Neuronal stem cell (in vitro differentiated cells): ENCODE data around the gene WWOX.

ENCODE experiments used
- DNase-seq: peaks from one replicate; pipeline ENCODE4 v3.0.0-alpha.2; 2013; ENCODE audit warnings: low spot score
- H2AFZ ChIP-seq: one replicate; pipeline ENCODE4 v1.6.1; 2013; ENCODE audit warnings: mild to moderate bottlenecking, low read length, inconsistent platforms
- H2AK5ac ChIP-seq: 2 replicates; pipeline ENCODE4 v1.6.1; 2013; ENCODE audit warnings: low read depth, mild to moderate bottlenecking, inconsistent platforms, low read length, moderate library complexity, mixed read lengths
- H2BK120ac ChIP-seq: 2 replicates; pipeline ENCODE4 v1.6.1; 2013; ENCODE audit warnings: low read depth, mild to moderate bottlenecking, inconsistent platforms, low read length, moderate library complexity, mixed read lengths
- H2BK12ac ChIP-seq: one replicate; pipeline ENCODE4 v1.6.1; 2013; ENCODE audit warnings: low read length, inconsistent platforms
- H2BK15ac ChIP-seq: 2 replicates; pipeline ENCODE4 v1.6.1; 2013; ENCODE audit warnings: mild to moderate bottlenecking, low read length, inconsistent platforms, mixed read lengths
- H2BK5ac ChIP-seq: one replicate; pipeline ENCODE4 v1.6.1; 2013; ENCODE audit warnings: inconsistent platforms, mild to moderate bottlenecking, low read length, moderate library complexity
- H3K14ac ChIP-seq: one replicate; pipeline ENCODE4 v1.6.1; 2013; ENCODE audit warnings: low read length, inconsistent platforms
- H3K18ac ChIP-seq: 2 replicates; pipeline ENCODE4 v1.6.1; 2013; ENCODE audit warnings: low read length, inconsistent platforms
- H3K23ac ChIP-seq: 2 replicates; pipeline ENCODE4 v1.6.1; 2013; ENCODE audit warnings: low read depth, mild to moderate bottlenecking, mixed read lengths, low read length, inconsistent platforms; ENCODE audit not compliant: poor library complexity
- H3K27ac ChIP-seq: replicated peaks from 3 replicates; pipeline ENCODE4 v1.5.1; 2013; ENCODE audit warnings: low read length, inconsistent platforms
- H3K27me3 ChIP-seq, 3 experiments: 2 replicates each; pipeline ENCODE4 v1.6.1; 2013; ENCODE audit warnings: low read length in 3 of 3, mild to moderate bottlenecking in 2 of 3, inconsistent platforms in 1 of 3, low read depth in 1 of 3, mixed read lengths in 1 of 3, moderate library complexity in 1 of 3; ENCODE audit not compliant: control insufficient read depth in 3 of 3, insufficient read depth in 3 of 3
- H3K36me3 ChIP-seq, 2 donors: replicated peaks in 1 of 2; 2 replicates each; pipeline ENCODE4 v1.6.1; 2013; ENCODE audit warnings: low read length in 2 of 2; ENCODE audit not compliant: control insufficient read depth in 2 of 2, insufficient read depth in 2 of 2
- H3K4ac ChIP-seq: 2 replicates; pipeline ENCODE4 v1.6.1; 2013; ENCODE audit warnings: inconsistent platforms, mild to moderate bottlenecking, low read length, moderate library complexity
- H3K4me1 ChIP-seq, 2 donors: 1 replicate in 1 of 2; 2 replicates in 1 of 2; pipeline ENCODE4 v1.6.1; 2013; ENCODE audit warnings: low read length in 2 of 2, low read depth in 1 of 2; ENCODE audit not compliant: control insufficient read depth in 2 of 2, insufficient read depth in 1 of 2
- H3K4me2 ChIP-seq: one replicate; pipeline ENCODE4 v1.6.1; 2013; ENCODE audit warnings: mild to moderate bottlenecking, low read length, inconsistent platforms; ENCODE audit not compliant: insufficient read depth, poor library complexity, severe bottlenecking
- H3K4me3 ChIP-seq, 2 donors: 2 replicates each; pipeline ENCODE4 v1.5.1; 2013; ENCODE audit warnings: low read length in 2 of 2, mild to moderate bottlenecking in 2 of 2, inconsistent platforms in 1 of 2, moderate library complexity in 1 of 2
- H3K79me1 ChIP-seq: one replicate; pipeline ENCODE4 v1.6.1; 2013; ENCODE audit warnings: low read depth, mild to moderate bottlenecking, inconsistent platforms, low read length, moderate library complexity
- H3K9ac ChIP-seq: one replicate; pipeline ENCODE4 v1.6.1; 2013; ENCODE audit warnings: mild to moderate bottlenecking, low read depth, low read length, inconsistent platforms; ENCODE audit not compliant: poor library complexity
- H3K9me3 ChIP-seq, 2 donors: replicated peaks in 1 of 2; 2 replicates each; pipeline versions ENCODE3 to v1.6.1; 2013; ENCODE audit warnings: low read length in 2 of 2, mild to moderate bottlenecking in 2 of 2, inconsistent platforms in 1 of 2, low read depth in 1 of 2, mixed read lengths in 1 of 2, moderate library complexity in 1 of 2; ENCODE audit not compliant: control insufficient read depth in 2 of 2, insufficient read depth in 1 of 2
- H4K8ac ChIP-seq: one replicate; pipeline ENCODE4 v1.6.1; 2013; ENCODE audit warnings: low read depth, mild to moderate bottlenecking, inconsistent platforms, low read length, moderate library complexity
- H4K91ac ChIP-seq: one replicate; pipeline ENCODE4 v1.6.1; 2013; ENCODE audit warnings: low read length, low read depth, mild to moderate bottlenecking, inconsistent platforms; ENCODE audit not compliant: poor library complexity
- WGBS, 2 donors: extraction: QIAGEN DNeasy Blood & Tissue Kit; methylation state at CpG; one replicate each; pipeline ENCODE4 v1.1.7; 2013; ENCODE audit warnings: missing lambda C conversion rate in 2 of 2, mixed read lengths in 1 of 2; ENCODE audit not compliant: insufficient read length in 2 of 2, insufficient replicate concordance in 1 of 2; ENCODE audit errors: extremely low coverage in 2 of 2; 5-methylcytosine and 5-hydroxymethylcytosine counted together

WWOX gene

DNA sequence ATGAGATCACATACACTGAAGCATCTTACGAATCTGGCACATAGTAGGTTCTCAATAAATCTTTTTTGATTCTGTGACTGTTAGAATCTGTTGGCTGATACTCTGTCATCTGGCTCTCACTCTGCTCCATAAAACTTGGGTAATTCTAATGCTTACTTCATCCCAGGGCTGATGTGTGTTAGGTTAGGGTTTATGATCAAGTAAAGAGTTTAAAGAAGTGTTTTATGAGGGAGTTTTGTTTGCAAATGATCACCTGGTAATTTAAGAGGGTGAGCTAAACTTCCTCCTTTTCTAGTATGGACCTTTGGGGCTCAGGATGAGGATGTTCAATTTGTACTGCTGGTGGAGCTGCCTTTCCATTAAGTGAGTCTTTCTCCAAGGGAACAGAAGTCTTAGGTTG, 364.1 kb downstream of the WWOX start:
- Histone ChIP-seq H2AK5ac (no peak overlapping the region), H2BK5ac (no peak overlapping the region), H2BK120ac (no peak overlapping the region), H3K36me3 (no peaks in the 10 kb centered on the region), H3K14ac (no peak overlapping the region), H3K27ac (no peak overlapping the region), H3K9ac (no peak overlapping the region), H3K9me3 (peaks cover 0 to 11% of the 10 kb centered on the region in 2 donors), H3K23ac (no peak overlapping the region), H3K27me3 (peaks cover 0 to 37% (median 0%) of the 10 kb centered on the region in 3 experiments), H3K18ac (no peak overlapping the region), H3K4me3 (no peak overlapping the region), H2AFZ (no peak overlapping the region), H3K4me1 (peaks cover 7 to 15% of the 10 kb centered on the region in 2 donors), H2BK12ac (no peak overlapping the region), H3K4me2 (no peak overlapping the region), H3K4ac (no peak overlapping the region), H3K79me1 (no peaks in the 10 kb centered on the region), H4K8ac (no peak overlapping the region), H4K91ac (no peak overlapping the region), H2BK15ac (no peak overlapping the region)
- DNase-seq: no peak
- WGBS, 2 donors: no CpG with 5 or more reads among the region's 1 CpG

DNA sequence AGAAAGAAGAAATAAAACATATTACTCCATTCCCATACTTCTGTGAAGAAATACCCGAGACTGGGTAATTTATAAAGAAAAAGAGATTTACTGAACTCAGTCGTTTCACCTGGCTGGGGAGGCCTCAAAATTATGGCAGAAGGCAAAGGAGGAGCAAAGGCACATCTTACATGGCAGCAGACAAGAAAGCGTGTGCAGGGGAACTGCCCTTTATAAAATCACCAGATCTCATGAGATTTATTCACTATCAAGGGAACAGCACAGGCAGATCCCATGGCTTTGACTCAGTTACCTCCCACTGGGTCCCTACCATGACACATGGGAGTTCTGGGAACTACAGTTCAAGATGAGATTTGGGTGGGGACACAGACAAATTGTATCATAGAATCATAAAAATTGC, 365.4 kb downstream of the WWOX start:
- Histone ChIP-seq H4K91ac (no peak overlapping the region), H3K27me3 (peaks cover 0 to 37% (median 0%) of the 10 kb centered on the region in 3 experiments), H2BK120ac (no peak overlapping the region), H2AK5ac (no peak overlapping the region), H3K79me1 (no peaks in the 10 kb centered on the region), H3K4me1 (peaks cover 7 to 15% of the 10 kb centered on the region in 2 donors), H2BK12ac (no peak overlapping the region), H3K18ac (no peak overlapping the region), H3K14ac (no peak overlapping the region), H4K8ac (no peak overlapping the region), H3K4ac (no peak overlapping the region), H3K27ac (no peak overlapping the region), H2BK5ac (no peak overlapping the region), H2AFZ (no peak overlapping the region), H3K4me2 (no peak overlapping the region), H3K9ac (no peak overlapping the region), H2BK15ac (no peak overlapping the region), H3K9me3 (peaks cover 0 to 11% of the 10 kb centered on the region in 2 donors), H3K4me3 (no peak overlapping the region), H3K23ac (no peak overlapping the region), H3K36me3 (no peaks in the 10 kb centered on the region)
- WGBS, 2 donors: no CpG with 5 or more reads among the region's 3 CpGs
- DNase-seq: no peak

DNA sequence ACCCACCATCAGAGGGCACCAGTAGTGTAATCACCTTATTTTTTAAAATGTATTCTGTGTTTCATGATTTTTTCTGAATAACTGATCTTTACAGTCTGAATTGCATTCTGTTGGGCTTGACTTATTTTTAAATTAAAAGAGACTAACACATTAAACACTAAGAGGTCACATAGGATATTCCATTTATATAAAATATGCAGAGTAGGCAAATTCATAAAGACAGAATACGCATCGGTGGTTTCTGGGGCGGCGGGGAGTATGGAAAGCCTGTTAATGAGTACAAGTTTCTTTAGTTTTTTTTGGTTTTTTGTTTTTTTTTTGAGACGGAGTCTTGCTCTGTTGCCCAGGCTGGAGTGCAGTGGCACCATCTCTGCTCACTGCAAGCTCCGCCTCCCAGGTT, 366.3 kb downstream of the WWOX start:
- Histone ChIP-seq H4K91ac (no peak overlapping the region), H2AFZ (no peak overlapping the region), H3K14ac (no peak overlapping the region), H3K9ac (no peak overlapping the region), H3K4ac (no peak overlapping the region), H2BK12ac (no peak overlapping the region), H3K18ac (no peak overlapping the region), H3K36me3 (no peaks in the 10 kb centered on the region), H3K9me3 (peaks cover 0 to 11% of the 10 kb centered on the region in 2 donors), H2BK5ac (no peak overlapping the region), H2BK120ac (no peak overlapping the region), H4K8ac (no peak overlapping the region), H3K4me1 (peaks cover 7 to 15% of the 10 kb centered on the region in 2 donors), H3K79me1 (no peaks in the 10 kb centered on the region), H3K27ac (no peak overlapping the region), H2AK5ac (no peak overlapping the region), H2BK15ac (no peak overlapping the region), H3K27me3 (peaks cover 0 to 30% (median 0%) of the 10 kb centered on the region in 3 experiments), H3K4me2 (no peak overlapping the region), H3K4me3 (no peak overlapping the region), H3K23ac (no peak overlapping the region)
- no peak for DNase-seq
- WGBS, 2 donors: no CpG with 5 or more reads among the region's 6 CpGs

DNA sequence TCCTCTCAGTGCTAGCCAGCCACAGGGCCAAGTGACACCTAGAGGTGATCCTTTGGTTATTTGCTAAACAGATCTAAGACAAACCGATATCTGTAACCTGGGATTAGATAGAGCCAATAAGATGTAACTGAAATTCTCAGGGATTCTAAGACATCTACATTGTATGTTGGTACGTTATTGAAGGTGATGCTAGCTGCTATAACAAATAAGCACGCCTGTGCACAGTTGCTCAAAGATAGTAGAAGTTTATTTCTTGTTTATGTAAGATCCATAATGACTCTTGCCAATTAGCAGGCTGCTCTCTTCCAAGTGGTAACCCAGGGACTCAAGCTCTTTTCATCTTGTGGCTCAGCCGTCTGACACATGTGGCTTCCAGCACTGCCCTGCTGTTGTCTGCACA, 370.3 kb downstream of the WWOX start:
- Histone ChIP-seq H3K18ac (no peak overlapping the region), H4K91ac (no peak overlapping the region), H2BK5ac (no peak overlapping the region), H2BK12ac (no peak overlapping the region), H3K23ac (no peak overlapping the region), H2AK5ac (no peak overlapping the region), H3K4me3 (no peak overlapping the region), H3K79me1 (no peaks in the 10 kb centered on the region), H2BK120ac (no peak overlapping the region), H3K36me3 (no peaks in the 10 kb centered on the region), H4K8ac (no peak overlapping the region), H3K9ac (no peak overlapping the region), H2BK15ac (no peak overlapping the region), H3K4me1 (no peaks in the 10 kb centered on the region), H3K27ac (no peak overlapping the region), H3K14ac (no peak overlapping the region), H3K4me2 (no peak overlapping the region), H2AFZ (no peak overlapping the region), H3K27me3 (peaks cover 0 to 5% (median 0%) of the 10 kb centered on the region in 3 experiments), H3K9me3 (peaks cover 0 to 6% of the 10 kb centered on the region in 2 donors), H3K4ac (no peak overlapping the region)
- no CpG with 5 or more reads among the region's 4 CpGs for WGBS, 2 donors
- no peak for DNase-seq
